Jurkat, Clone E6-1 (cell line): ENCODE data around the gene SEC14L1.

Source experiments
- DNase-seq: peaks from one replicate; pipeline ENCODE4 v3.0.0-alpha.2; 2011; ENCODE audit warnings: low read depth, low spot score
- H3K4me3 ChIP-seq: 2 replicates; pipeline ENCODE4 v1.5.1; 2011; ENCODE audit warnings: mild to moderate bottlenecking, low read length, control low read depth, moderate library complexity

The SEC14L1 gene

DNA sequence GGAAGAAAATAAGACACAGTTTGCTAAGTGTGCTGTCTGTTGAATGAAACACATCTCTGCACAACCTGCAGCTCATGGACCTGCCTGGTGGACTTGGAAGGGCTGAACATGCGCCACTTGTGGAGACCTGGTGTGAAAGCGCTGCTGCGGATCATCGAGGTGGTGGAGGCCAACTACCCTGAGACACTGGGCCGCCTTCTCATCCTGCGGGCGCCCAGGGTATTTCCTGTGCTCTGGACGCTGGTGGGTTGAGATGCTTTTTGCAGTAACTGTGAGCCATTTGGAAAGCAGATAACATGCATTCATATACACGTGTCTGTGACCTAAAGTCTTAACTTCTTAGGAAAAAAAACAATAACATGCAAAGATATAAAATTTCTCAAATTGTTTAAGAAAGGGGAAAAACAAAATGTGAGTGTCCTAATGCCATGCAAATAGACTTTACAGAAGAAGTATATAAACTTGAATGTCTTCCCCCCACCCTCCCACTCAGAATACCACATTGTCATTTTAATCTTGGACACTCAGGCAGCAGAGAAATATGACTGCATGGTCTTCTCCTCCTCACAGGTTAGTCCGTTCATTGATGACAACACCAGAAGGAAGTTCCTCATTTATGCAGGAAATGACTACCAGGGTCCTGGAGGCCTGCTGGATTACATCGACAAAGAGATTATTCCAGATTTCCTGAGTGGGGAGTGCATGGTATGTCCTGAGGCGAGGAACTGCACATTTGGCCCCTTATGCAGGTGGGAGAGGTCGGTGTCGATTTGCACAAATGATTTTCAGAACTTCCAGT is 65.6 kb downstream of the SEC14L1 start:
- no peak for DNase-seq
- H3K4me3 ChIP-seq, result no peak overlapping the region

DNA sequence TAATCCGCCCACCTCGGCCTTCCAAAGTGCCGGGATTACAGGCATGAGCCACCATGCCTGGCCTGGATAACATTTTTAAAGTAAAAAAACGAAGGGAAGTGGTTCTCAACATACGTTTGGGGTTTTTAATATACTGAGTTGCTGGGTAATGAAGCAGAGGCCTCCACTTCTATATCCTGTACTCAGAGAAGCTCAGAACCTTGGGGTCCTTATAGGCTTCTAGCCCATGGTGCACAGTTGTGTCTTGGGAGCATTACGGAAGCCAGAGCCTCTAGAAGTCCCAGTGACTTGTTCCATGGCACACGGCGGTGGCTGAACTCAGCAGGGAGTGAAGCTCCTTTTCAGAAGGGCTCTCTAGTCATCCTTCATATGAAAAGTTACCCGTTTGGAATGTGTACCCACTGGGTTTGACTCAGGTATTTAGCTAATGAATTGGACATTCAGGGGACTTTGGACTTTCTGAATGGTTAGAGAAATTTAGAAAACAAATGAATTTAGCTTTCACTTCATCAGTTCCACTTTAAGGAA is 67.0 kb downstream of the SEC14L1 start:
- no peak overlapping the region for H3K4me3 ChIP-seq
- no peak for DNase-seq

DNA sequence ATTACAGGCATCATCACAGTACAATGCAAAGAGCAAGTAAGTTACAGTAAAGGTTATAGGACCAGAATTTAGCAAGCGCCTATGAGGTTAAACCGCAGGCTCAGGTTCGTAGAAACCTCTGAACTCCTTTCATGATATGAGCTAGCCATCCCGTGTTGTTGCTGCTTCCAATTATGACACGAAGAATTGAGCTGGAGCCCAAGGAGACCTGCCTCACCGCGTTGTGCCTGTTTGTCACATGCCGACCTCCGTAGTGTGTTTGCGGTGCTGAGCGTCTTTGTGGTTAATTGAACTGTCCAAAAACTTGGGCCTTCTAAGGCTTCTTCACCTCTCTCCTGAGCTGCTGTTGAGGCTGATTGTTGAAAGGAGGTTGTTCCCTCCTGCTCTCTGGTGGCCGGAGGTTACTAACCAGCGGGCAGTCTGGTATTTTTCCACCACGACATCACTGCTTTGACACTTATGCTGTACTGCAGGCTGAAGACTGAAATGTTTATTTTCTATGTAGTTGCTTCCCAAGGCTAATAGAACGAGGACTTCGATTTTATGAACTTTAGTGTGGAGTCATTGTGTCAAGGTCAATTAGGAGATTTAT is 67.5 kb downstream of the SEC14L1 start:
- DNase-seq, result no peak
- no peak overlapping the region for H3K4me3 ChIP-seq

DNA sequence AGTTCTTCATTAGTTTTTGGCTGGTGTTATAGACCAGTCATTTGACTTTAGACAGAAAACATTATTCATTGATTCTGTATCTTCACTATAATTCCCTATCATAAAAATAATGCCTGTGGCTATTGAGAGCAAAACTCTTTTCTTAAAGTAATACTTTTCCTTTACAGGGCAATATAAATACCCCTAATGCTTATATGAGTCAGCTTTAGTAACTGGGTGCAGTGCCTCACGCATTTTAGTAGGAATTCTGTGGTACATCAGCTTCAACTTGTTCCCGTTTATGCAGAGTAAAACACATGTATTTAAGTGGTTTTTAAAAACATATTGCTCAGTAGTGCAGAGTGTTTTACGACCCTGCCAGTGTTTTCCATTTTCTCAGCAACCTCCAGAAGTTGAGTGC is 68.1 kb downstream of the SEC14L1 start:
- DNase-seq, result no peak
- no peak overlapping the region for H3K4me3 ChIP-seq

DNA sequence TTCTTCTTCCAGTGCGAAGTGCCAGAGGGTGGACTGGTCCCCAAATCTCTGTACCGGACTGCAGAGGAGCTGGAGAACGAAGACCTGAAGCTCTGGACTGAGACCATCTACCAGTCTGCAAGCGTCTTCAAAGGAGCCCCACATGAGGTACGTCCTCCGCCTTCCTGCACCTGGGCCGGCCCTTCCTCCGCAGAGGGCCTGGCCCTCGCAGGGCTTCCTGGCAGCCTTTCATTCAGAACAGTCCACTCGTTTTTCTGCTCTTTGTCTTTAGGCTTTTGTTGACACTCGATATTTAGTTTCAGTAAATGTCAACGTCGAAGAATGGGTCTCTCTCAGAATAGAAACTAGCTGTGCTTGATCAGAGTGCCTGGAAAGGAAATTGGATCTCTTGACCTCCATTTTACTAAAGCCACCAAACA is 68.6 kb downstream of the SEC14L1 start:
- H3K4me3 ChIP-seq, result no peak overlapping the region
- DNase-seq, result no peak

DNA sequence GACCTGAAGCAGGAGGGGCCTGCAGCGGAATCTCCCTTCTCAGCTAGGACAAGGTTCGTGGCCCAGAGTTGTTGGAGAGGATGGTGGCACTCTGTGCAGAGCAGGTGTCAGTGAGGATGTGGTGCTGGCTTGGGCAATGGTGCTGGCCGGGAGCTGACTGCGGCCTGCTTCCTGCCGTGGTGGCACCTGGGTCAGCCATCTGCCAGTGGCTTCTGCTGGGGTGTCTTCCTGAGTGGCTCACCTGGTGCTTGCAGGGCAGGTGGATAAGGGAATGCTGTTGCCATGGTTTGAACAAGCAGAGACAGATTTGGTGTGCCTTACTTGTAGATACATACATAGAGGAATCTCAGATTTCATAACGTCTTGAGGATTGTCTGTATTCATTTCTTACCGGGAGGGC is 69.6 kb downstream of the SEC14L1 start:
- DNase-seq, result peak; percentile 10
- no peak overlapping the region for H3K4me3 ChIP-seq

DNA sequence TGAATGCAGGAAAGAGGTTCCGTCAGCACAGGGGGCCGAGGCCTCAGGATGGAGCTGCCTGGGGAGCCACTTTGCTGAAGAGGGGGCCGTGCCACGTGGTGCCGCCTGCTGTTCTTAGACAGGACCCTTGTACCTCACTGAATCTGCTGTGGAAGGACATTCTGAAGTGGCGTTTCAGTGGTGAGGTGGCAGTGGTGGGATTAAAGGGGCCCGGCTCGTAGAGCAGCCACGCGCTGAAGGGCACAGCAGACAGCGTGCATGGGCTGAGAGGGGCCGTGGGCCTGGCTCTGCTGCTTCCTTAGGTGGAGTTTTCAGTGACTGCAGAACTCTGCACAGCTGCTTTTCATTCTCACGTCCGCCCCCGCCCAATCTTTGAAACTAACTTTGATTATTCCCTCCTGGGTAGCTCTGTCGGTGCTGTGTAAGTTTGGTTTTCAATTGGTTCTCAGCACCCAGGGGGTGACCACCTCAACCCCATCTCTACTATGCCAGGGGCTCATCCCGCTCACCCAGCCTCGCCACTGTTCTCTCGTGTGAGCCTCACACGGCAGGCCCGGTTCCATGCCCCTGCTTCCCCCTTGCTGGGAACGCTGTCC is 70.3 kb downstream of the SEC14L1 start:
- H3K4me3 ChIP-seq, result no peak overlapping the region
- DNase-seq, result no peak

DNA sequence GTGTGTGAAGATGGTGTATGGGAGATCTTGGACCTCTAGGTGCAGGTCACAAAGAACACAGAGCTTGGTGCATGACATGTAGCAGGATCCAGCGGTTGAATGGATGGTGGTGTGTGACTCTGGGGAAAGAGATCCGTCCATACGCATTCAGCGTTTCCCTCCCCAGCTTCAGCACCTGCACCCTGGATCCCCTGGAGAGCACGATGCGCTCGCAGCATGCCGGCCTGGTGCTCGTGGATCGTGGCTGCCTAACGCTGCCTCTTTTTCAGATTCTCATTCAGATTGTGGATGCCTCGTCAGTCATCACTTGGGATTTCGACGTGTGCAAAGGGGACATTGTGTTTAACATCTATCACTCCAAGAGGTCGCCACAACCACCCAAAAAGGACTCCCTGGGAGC is 70.9 kb downstream of the SEC14L1 start:
- H3K4me3 ChIP-seq, result no peak overlapping the region
- no peak for DNase-seq

DNA sequence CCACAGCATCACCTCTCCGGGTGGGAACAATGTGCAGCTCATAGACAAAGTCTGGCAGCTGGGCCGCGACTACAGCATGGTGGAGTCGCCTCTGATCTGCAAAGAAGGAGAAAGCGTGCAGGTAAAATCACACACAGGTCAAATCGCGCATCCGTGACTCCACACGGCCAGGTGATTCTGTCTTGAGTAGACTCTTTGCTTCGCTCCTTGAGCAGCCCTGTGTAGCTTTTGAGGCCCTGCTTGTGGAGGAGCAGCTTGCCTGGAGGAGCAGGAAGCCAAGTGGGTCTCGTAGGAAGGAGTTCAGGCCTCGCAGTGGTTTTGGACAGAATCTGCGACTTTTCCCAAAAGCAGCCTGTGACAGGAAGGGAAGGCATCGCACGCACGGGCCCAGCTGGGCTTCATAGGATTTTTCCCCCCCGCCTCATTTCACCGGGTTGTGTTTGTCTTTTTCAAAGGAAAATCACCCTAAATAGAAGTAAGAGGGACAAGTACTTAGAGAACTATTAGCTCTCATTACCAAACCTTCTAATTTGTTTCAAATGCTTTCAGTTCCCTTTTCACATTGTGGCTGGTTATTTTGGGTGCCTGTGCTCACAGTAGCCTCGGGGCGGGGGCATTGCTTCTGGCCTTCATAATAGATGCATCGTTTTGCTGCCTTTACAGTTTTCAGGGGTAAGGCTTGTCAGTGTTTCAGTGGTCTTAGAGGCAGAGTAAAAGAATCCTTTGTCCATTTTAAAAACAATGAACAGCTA is 71.5 kb downstream of the SEC14L1 start:
- H3K4me3 ChIP-seq, result no peak overlapping the region
- no peak for DNase-seq

DNA sequence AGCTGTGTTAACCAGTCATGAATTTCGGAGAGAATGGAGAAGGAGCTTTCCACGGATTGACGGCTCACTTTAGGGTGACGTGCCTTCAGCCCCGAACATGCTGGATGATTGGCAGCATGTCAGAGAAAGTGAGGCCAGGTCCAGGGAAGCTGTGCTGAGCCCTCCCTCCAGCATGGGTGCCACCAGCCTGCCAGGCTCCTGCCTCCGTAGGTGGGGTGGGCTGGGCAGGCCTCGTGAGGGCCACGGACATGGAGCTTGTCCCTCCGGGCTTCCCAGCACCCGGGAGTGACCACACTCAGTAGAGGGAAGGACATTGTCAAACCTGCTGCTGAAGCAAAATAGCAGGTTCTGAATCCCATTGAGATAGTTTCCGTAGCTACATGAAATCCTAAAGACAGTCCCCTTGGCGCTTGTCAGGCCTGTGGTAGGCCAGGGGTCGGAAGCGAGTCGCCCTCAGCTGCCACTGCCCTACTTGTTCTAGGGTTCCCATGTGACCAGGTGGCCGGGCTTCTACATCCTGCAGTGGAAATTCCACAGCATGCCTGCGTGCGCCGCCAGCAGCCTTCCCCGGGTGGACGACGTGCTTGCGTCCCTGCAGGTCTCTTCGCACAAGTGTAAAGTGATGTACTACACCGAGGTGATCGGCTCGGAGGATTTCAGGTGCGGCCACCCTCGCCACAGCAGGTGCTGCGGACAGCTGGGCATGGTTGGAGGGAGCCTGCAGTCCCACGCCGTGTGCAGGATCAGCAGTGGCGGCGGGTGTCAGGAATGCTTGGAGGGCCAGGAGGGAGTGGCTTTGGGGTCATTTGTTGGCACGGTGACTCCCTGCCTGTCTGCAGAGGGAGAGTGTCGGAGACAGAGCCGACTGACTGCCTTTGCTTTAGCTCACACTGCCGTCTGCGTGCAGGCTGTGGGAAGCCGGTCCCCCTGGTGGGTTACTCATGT is 72.3 kb downstream of the SEC14L1 start:
- H3K4me3 ChIP-seq, result no peak overlapping the region
- DNase-seq, result no peak

DNA sequence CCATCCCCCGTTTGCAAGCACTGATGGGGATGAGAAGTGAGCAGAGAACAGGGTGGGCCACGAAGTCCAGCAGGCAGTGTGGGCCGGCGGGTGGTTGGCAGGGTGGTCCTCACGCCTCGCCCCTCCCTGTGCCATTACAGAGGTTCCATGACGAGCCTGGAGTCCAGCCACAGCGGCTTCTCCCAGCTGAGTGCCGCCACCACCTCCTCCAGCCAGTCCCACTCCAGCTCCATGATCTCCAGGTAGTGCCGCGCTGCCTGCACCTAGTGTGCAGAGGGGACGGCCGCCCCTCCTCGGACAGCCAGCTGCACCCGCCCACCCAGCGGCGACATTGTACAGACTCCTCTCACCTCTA is 73.0 kb downstream of the SEC14L1 start:
- DNase-seq, result no peak
- no peak overlapping the region for H3K4me3 ChIP-seq

DNA sequence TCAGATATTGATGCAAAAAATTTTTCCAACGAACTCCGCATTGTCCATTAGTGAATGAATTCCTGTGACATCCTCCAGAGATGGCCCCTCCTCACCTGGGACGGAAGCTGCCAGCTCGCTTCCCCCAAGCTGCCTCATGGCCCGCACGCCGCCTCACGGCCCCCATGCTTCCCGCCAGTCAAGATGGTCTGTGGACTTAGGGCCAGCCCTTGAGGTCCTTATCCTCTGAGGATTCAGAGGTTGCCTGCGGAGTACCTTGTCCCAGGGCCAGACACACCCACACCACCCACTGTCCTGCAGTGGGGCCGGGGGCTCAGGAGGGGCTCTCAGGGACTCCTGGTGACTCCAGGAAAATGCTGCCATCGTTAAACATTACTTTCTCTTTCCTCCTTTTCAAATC is 73.6 kb downstream of the SEC14L1 start:
- H3K4me3 ChIP-seq, result no peak overlapping the region
- no peak for DNase-seq

DNA sequence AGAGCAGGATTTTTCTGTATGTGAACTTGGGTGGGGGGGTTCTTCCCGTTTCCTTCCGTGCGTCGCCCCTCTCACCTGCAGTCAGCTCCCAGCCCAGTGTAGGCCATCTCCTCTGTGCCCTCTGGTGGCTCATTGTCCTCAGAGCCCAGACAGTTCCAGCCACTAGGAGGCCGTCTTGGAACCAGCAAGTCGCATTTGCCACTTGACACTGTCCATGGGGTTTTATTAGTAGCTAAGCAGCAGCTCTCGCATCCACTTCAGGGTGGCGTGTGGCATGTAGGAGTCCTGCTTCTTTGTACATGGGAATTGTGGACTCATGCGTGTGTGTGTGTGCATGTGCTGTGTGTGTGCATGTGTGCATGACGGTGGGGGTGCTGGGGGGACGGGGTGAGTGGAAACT is 74.0 kb downstream of the SEC14L1 start:
- H3K4me3 ChIP-seq, result no peak overlapping the region
- DNase-seq, result peak; percentile 11

DNA sequence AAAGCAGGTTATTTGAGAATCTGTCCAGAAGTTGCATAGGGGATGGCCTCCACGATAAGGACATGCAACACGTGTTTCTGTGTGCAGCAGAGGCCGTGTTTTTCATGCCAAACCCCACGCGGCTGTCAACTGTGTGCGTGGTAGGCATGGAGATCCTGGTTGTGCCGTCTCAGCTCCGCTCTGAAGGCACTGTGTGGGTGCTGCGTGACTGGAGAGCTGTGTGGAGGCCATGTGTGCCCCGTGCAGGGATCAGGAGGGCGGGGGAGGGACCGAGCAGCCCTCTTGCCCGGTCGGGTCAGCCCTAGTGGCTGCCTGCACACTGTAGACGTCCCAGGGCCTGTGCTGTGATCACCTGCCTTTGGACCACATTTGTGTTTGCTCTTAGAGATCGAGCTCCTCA is 74.5 kb downstream of the SEC14L1 start:
- no peak for DNase-seq
- no peak overlapping the region for H3K4me3 ChIP-seq

DNA sequence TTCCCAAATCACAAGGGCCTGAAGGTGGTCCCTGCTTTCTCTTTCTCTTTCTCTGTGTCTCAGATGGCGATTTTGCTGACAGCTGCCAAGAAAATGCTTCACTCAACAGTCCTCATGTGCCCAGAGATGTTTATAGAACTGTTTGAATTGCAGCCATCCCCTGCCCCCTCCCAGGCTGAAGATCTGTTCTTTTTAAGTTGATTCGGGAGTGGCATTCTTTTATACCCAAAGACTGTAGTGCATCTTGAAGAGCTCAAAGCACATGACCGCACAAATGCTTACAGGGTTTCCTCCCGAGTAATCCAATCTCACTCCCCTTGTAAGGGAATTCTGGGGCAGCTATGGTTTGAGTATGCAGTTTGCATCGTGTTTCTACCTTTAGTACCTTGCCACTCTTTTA is 75.7 kb downstream of the SEC14L1 start:
- no peak for DNase-seq
- H3K4me3 ChIP-seq, result no peak overlapping the region

DNA sequence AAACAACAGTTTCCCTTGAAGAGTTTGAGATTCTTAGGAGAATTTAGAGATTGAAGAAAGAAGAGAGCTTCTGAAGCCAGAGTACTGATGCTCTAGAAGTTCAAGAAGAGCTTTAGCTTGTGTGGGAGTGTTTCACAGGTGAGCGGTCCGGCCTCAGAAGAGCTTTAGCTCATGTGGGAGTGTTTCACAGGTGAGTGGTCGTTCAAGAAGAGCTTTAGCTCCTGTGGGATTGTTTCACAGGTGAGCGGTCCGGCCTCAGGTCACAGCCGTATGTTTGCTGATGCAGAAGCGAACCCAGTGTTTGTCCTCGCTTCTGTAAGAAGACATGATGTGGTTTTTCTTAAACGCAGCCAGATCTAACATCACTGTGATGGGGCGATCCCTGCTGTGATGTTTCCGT is 76.4 kb downstream of the SEC14L1 start:
- no peak overlapping the region for H3K4me3 ChIP-seq
- DNase-seq, result no peak

DNA sequence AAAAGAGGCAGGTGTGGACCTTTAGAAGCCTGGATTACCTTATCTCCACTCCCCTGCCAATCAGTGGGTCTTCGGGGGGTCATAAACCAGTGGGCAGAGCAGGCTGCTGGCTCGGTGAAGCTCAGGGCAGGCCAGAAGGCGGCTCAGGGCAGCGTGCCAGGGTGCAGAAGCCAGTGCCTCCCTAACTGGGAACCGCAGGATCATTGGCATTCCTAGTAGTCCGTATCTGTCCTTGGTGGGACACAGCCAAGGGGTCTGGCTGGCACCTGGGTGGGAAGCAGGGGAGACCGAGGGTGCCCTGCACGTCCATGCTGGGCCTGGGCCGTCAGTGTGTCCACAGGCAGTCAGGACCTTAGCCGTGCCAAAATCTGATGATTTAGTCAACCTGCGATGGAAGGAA is 76.8 kb downstream of the SEC14L1 start:
- no peak overlapping the region for H3K4me3 ChIP-seq
- DNase-seq, result no peak

DNA sequence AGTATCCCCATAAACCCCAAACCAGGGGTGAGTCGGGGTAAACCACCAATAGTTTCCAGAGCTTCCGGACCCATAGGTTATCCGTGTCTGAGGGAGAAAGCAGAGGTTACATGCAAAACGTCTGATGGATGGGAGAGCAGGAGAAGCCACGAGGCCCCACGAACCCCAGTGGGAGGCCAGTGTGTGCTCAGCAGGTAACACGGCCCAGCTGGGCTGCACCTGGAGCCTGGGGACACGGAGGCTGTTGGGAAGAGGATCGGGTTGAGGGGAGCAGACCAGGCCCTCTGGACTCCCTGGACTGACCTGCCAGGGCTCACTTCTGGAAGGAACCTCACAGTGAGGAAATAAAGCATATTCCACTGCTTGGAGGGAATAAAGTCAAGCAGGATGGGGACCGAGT is 78.1 kb downstream of the SEC14L1 start:
- no peak for DNase-seq
- H3K4me3 ChIP-seq, result no peak overlapping the region

DNA sequence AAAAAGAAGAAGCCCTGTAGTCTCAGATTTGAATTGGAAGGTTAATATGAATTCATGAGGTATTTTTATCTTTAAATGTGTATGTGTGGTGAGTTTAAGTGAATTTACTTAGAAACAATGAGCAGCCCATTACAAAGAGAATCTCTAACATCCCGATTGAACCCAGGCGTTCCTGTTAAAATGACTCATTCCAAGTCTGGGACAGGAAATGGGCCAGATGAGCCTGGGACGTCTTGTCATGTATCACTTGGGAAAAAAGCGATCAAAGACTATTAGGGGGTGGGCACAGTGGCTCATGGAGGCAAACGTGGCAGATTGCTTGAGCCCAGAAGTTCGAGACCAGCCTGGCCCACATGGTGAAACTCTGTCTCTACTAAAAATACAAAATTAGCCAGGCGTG is 81.6 kb downstream of the SEC14L1 start:
- no peak for DNase-seq
- H3K4me3 ChIP-seq, result no peak overlapping the region
